ENCODE data around the gene DENND1A.
"Not testable (repeated sequence)": the region's sequence is repeated elsewhere in the genome, so short reads cannot be mapped to it uniquely, and the experiment has no call there.

DNA sequence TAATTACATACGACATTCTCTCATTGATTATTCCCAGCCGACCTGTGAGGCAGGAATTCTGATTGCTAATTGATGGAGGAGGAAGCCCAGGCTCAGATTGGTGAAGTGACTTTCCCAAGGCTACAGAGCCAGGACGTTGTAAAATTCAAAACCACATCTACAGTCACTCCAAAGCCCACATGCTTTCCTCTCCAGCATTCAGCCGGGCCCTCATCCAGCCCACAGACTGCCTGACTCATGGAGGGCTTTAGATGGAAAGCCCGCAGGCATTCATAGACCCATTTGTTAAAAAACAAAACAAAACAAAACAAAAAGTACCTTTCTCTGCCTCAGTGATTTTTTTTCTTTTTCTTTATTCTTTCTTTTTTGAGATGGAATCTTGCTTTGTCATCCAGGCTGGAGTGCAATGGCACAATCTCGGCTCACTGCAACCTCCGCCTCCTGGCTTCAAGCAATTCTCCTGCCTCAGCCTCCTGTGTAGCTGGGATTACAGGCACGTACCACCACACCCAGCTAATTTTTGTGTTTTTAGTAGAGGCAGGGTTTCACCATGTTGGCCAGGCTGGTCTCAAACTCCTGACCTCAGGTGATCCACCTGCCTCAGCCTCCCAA is 596.8 kb downstream of the DENND1A start:
- TF ChIP-seq, protein P1, sequence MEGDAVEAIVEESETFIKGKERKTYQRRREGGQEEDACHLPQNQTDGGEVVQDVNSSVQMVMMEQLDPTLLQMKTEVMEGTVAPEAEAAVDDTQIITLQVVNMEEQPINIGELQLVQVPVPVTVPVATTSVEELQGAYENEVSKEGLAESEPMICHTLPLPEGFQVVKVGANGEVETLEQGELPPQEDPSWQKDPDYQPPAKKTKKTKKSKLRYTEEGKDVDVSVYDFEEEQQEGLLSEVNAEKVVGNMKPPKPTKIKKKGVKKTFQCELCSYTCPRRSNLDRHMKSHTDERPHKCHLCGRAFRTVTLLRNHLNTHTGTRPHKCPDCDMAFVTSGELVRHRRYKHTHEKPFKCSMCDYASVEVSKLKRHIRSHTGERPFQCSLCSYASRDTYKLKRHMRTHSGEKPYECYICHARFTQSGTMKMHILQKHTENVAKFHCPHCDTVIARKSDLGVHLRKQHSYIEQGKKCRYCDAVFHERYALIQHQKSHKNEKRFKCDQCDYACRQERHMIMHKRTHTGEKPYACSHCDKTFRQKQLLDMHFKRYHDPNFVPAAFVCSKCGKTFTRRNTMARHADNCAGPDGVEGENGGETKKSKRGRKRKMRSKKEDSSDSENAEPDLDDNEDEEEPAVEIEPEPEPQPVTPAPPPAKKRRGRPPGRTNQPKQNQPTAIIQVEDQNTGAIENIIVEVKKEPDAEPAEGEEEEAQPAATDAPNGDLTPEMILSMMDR (IDR thresholded peaks at IDR 0.05) = not testable (repeated sequence)
- TF ChIP-seq POLR2A (IDR thresholded peaks at IDR 0.05) = not testable (repeated sequence)

Measured in adrenal gland (tissue), 5 donors.